H1 (cell line): ENCODE measurements around the gene TTC13. TPM values are rescaled to one million over a fixed set of nuclear protein-coding genes. Genes with fewer than 3 reads are reported as not detected.

Experiments
- CTCF ChIA-PET: fragments of 300-600 bp; sonication (Branson Sonifier 250); formaldehyde crosslinking; loops from one replicate; lab custom pipeline; 2021; ENCODE audit not compliant: partially characterized antibody; lab: Charles Lee
- POLR2A ChIA-PET: fragments of 300-600 bp; sonication (Branson Sonifier 250); formaldehyde crosslinking; loops from one replicate; lab custom pipeline; 2021; ENCODE audit warnings: inconsistent platforms; ENCODE audit not compliant: partially characterized antibody; lab: Charles Lee
- DNase-seq, 2 experiments: peaks; one replicate each; pipeline versions ENCODE4 v3.0.0 to v3.0.0-alpha.2; 2010 to 2022; ENCODE audit warnings: low spot score in 2 of 2, low read depth in 1 of 2, mixed read lengths in 1 of 2
- FAIRE-seq: peaks from 2 replicates; lab custom pipeline; 2011; peaks lifted over from hg19 to GRCh38; lab: Jason Lieb, UNC
- H2AFZ ChIP-seq: 2 replicates; pipeline ENCODE4 v1.8.1; 2012; ENCODE audit warnings: low read length, inconsistent platforms
- H2AK5ac ChIP-seq: 2 replicates; pipeline ENCODE4 v1.6.1; 2013; ENCODE audit warnings: low read depth, low read length
- H2BK120ac ChIP-seq: replicated peaks from 2 replicates; pipeline ENCODE3; 2013; ENCODE audit warnings: low read depth, low read length, inconsistent platforms
- H2BK12ac ChIP-seq: 2 replicates; pipeline ENCODE4 v1.6.1; 2013; ENCODE audit warnings: low read depth, low read length
- H2BK15ac ChIP-seq: 2 replicates; pipeline ENCODE4 v1.6.1; 2013; ENCODE audit warnings: low read length
- H2BK20ac ChIP-seq: 2 replicates; pipeline ENCODE4 v1.6.1; 2013; ENCODE audit warnings: low read length
- H2BK5ac ChIP-seq: 2 replicates; pipeline ENCODE4 v1.6.1; 2013; ENCODE audit warnings: low read depth, low read length
- H3K14ac ChIP-seq: 2 replicates; pipeline ENCODE4 v1.6.1; 2013; ENCODE audit warnings: inconsistent platforms; ENCODE audit not compliant: insufficient read length
- H3K18ac ChIP-seq: 2 replicates; pipeline ENCODE4 v1.6.1; 2013; ENCODE audit warnings: low read length; ENCODE audit errors: extremely low read depth
- H3K23ac ChIP-seq: 2 replicates; pipeline ENCODE4 v1.6.1; 2013; ENCODE audit warnings: inconsistent platforms; ENCODE audit not compliant: insufficient read length
- H3K23me2 ChIP-seq: 2 replicates; pipeline ENCODE4 v1.6.1; 2013; ENCODE audit warnings: low read depth, low read length
- H3K27ac ChIP-seq: 2 replicates; pipeline ENCODE4 v1.6.1; 2011; ENCODE audit warnings: low read depth, low read length, inconsistent platforms
- H3K27me3 ChIP-seq, 4 experiments: replicated peaks in 1 of 4; 1 replicate in 1 of 4; 2 replicates in 3 of 4; pipeline versions ENCODE4 v1.6.1 to v1.8.1; 2011 to 2013; ENCODE audit warnings: low read length in 3 of 4, mild to moderate bottlenecking in 3 of 4, inconsistent platforms in 2 of 4, mixed read lengths in 2 of 4, moderate library complexity in 1 of 4; ENCODE audit not compliant: control insufficient read depth in 3 of 4, insufficient read depth in 3 of 4; ENCODE audit errors: extremely low read depth in 1 of 4
- H3K36me3 ChIP-seq, 4 experiments: 2 replicates each; pipeline versions ENCODE4 v1.6.1 to v1.8.1; 2011 to 2013; ENCODE audit warnings: mild to moderate bottlenecking in 4 of 4, low read length in 3 of 4, moderate library complexity in 2 of 4, control low read depth in 1 of 4, inconsistent platforms in 1 of 4; ENCODE audit not compliant: insufficient read depth in 4 of 4, control insufficient read depth in 2 of 4
- H3K4ac ChIP-seq: replicated peaks from 2 replicates; pipeline ENCODE3; 2013; ENCODE audit warnings: low read length, low read depth, mixed read lengths, inconsistent platforms; ENCODE audit not compliant: insufficient read length
- H3K4me1 ChIP-seq, 4 experiments: replicated peaks in 1 of 4; 1 replicate in 1 of 4; 2 replicates in 3 of 4; pipeline versions ENCODE4 v1.6.1 to v1.8.1; 2011 to 2013; ENCODE audit warnings: low read length in 3 of 4, inconsistent platforms in 2 of 4, mixed read lengths in 1 of 4; ENCODE audit not compliant: insufficient read depth in 4 of 4, control insufficient read depth in 3 of 4
- H3K4me2 ChIP-seq, 2 experiments: 2 replicates each; pipeline versions ENCODE4 v1.6.1 to v1.8.1; 2011 to 2013; ENCODE audit warnings: low read depth in 2 of 2, low read length in 2 of 2, control low read depth in 1 of 2, inconsistent platforms in 1 of 2, mild to moderate bottlenecking in 1 of 2; ENCODE audit not compliant: insufficient read depth in 1 of 2
- H3K4me3 ChIP-seq, 4 experiments: fragments of 200-600, 300-600 bp in 1 of 4; sonication (generic), shearing (Covaris generic), sonication (Bioruptor Twin) in 1 of 4; 2 replicates each; pipeline versions ENCODE4 v1.5.1 to v1.8.1; 2011 to 2016; ENCODE audit warnings: low read length in 4 of 4, low read depth in 3 of 4, control low read depth in 2 of 4, inconsistent platforms in 2 of 4, mild to moderate bottlenecking in 2 of 4, mixed read lengths in 1 of 4, moderate library complexity in 1 of 4; ENCODE audit not compliant: insufficient read depth in 2 of 4; ENCODE audit errors: extremely low read depth in 1 of 4
- H3K56ac ChIP-seq: replicated peaks from 2 replicates; pipeline ENCODE3; 2013; ENCODE audit warnings: low read depth, mild to moderate bottlenecking, mixed read lengths, low read length, inconsistent platforms; ENCODE audit not compliant: insufficient read length
- H3K79me1 ChIP-seq: 2 replicates; pipeline ENCODE4 v1.6.1; 2013; ENCODE audit warnings: low read depth, low read length, control low read depth
- H3K79me2 ChIP-seq, 2 experiments: 2 replicates each; pipeline versions ENCODE4 v1.6.1 to v1.8.1; 2012 to 2013; ENCODE audit warnings: low read length in 2 of 2, mild to moderate bottlenecking in 2 of 2, inconsistent platforms in 1 of 2; ENCODE audit not compliant: insufficient read depth in 2 of 2, control insufficient read depth in 1 of 2
- H3K9ac ChIP-seq, 4 experiments: replicated peaks in 1 of 4; 1 replicate in 1 of 4; 2 replicates in 3 of 4; pipeline versions ENCODE4 v1.6.1 to v1.8.1; 2011 to 2013; ENCODE audit warnings: low read depth in 3 of 4, low read length in 3 of 4, control low read depth in 2 of 4, mild to moderate bottlenecking in 2 of 4, moderate library complexity in 2 of 4, inconsistent platforms in 1 of 4; ENCODE audit errors: extremely low read depth in 1 of 4
- H3K9me3 ChIP-seq, 2 experiments: 2 replicates each; pipeline versions ENCODE4 v1.6.1 to v1.8.1; 2012 to 2013; ENCODE audit warnings: mild to moderate bottlenecking in 2 of 2, moderate library complexity in 2 of 2, control low read depth in 1 of 2, inconsistent platforms in 1 of 2, low read depth in 1 of 2, low read length in 1 of 2, mixed read lengths in 1 of 2; ENCODE audit not compliant: insufficient read depth in 2 of 2
- H4K20me1 ChIP-seq, 2 experiments: replicated peaks in 1 of 2; 2 replicates each; pipeline versions ENCODE3 to v1.8.1; 2011 to 2013; ENCODE audit warnings: inconsistent platforms in 2 of 2, low read length in 2 of 2, mild to moderate bottlenecking in 1 of 2; ENCODE audit not compliant: insufficient read depth in 2 of 2, control insufficient read depth in 1 of 2
- H4K5ac ChIP-seq: 2 replicates; pipeline ENCODE4 v1.6.1; 2013; ENCODE audit warnings: low read length, low read depth, mixed read lengths, inconsistent platforms; ENCODE audit not compliant: insufficient read length
- H4K8ac ChIP-seq: 2 replicates; pipeline ENCODE4 v1.8.0; 2013; ENCODE audit warnings: mild to moderate bottlenecking, moderate library complexity, low read length, inconsistent platforms; ENCODE audit not compliant: insufficient read depth; ENCODE audit errors: extremely low read depth
- H4K91ac ChIP-seq: replicated peaks from 2 replicates; pipeline ENCODE3; 2013; ENCODE audit warnings: low read length, mixed read lengths, inconsistent platforms; ENCODE audit not compliant: insufficient read length
- ASH2L ChIP-seq: fragments of 200-600, 300-600 bp; sonication (generic); IDR thresholded peaks from one replicate; pipeline ENCODE4 v1.7.1; 2017; ENCODE audit warnings: low read length
- ATF2 ChIP-seq: IDR thresholded peaks from 2 replicates; pipeline ENCODE4 v1.6.1; 2012; ENCODE audit warnings: low read length, inconsistent platforms
- BACH1 ChIP-seq: IDR thresholded peaks from 2 replicates; pipeline ENCODE4 v1.6.1; 2012; ENCODE audit warnings: low read length, improper control_type of control experiment
- CEBPB ChIP-seq: IDR thresholded peaks from 2 replicates; pipeline ENCODE4 v1.6.1; 2012; ENCODE audit warnings: low read depth, low read length
- EGR1 ChIP-seq: IDR thresholded peaks from 2 replicates; pipeline ENCODE4 v1.6.1; 2011; ENCODE audit warnings: low read depth, low read length, borderline replicate concordance
- JUND ChIP-seq: IDR thresholded peaks from 2 replicates; pipeline ENCODE4 v1.6.1; 2011; ENCODE audit warnings: mild to moderate bottlenecking, improper control_type of control experiment, low read length
- POU5F1 ChIP-seq: IDR thresholded peaks from 2 replicates; pipeline ENCODE4 v1.6.1; 2011; ENCODE audit warnings: low read depth, mild to moderate bottlenecking, low read length, moderate library complexity
- RAD21 ChIP-seq, 2 experiments: IDR thresholded peaks in 1 of 2; conservative IDR thresholded peaks in 1 of 2; 2 replicates each; pipeline ENCODE4 v1.6.1; 2011; ENCODE audit warnings: low read depth in 2 of 2, low read length in 2 of 2, improper control_type of control experiment in 1 of 2, inconsistent platforms in 1 of 2, mild to moderate bottlenecking in 1 of 2, moderate library complexity in 1 of 2
- RXRA ChIP-seq: IDR thresholded peaks from 2 replicates; pipeline ENCODE4 v1.6.1; 2011; ENCODE audit warnings: low read depth, mild to moderate bottlenecking, low read length, moderate library complexity; ENCODE audit not compliant: insufficient read depth
- SIRT6 ChIP-seq: IDR thresholded peaks from one replicate; pipeline ENCODE4 v1.7.1; 2012; ENCODE audit warnings: low read length, inconsistent platforms
- TCF12 ChIP-seq: IDR thresholded peaks from 2 replicates; pipeline ENCODE4 v1.6.1; 2011; ENCODE audit warnings: low read depth, mild to moderate bottlenecking, low read length
- TEAD4 ChIP-seq: IDR thresholded peaks from 2 replicates; pipeline ENCODE4 v1.6.1; 2012; ENCODE audit warnings: low read depth, low read length, inconsistent platforms, mixed read lengths
- WGBS, 2 experiments: shearing (Covaris generic) in 1 of 2; methylation state at CpG; one replicate each; pipeline versions ENCODE4 v1.1.6 to v1.1.7; 2013 to 2015; ENCODE audit warnings: low lambda C conversion rate in 2 of 2, mixed read lengths in 2 of 2, inconsistent platforms in 1 of 2, low coverage in 1 of 2, missing lambda C conversion rate in 1 of 2; ENCODE audit not compliant: insufficient replicate concordance in 2 of 2, insufficient coverage in 1 of 2, insufficient read length in 1 of 2; ENCODE audit errors: extremely low coverage in 1 of 2, missing lambda C conversion rate in 1 of 2; 5-methylcytosine and 5-hydroxymethylcytosine counted together
- polyA plus RNA-seq, 7 experiments: library from polyadenylated mRNA; depleted of rRNA in 3 of 7; stranded (reverse) in 5 of 7; unstranded in 2 of 7; fragments of >200 nt in 5 of 7; fragments of 200-250 nt in 2 of 7; gene quantifications; 1 replicate in 5 of 7; 2 replicates in 1 of 7; 4 replicates in 1 of 7; pipeline versions ENCODE4 v1.2.1 to v1.2.3, GENCODE V29; 2011 to 2013; ENCODE audit warnings: missing spikeins in 2 of 7, mixed read lengths in 2 of 7
- total RNA-seq: library from RNA; stranded (reverse); fragmentation: NEBNext Ultra II Directional; extraction: Animal tissue kit (Norgen Biotek cat#: 25700); gene quantifications from 2 replicates; pipeline ENCODE4 v1.2.1, GENCODE V29; 2021
- TF ChIP-seq, protein P1 (sequence below): IDR thresholded peaks from 2 replicates; pipeline ENCODE4 v1.6.1; 2012; ENCODE audit warnings: inconsistent platforms

Gene TTC13
- total and polyA plus RNA-seq, 2 of the 8 experiments (the other 6 are each of a cell fraction or from before 2014, with no cell fraction given) = 3.1 to 7.1 TPM

- no peak overlapping the region for H2BK120ac ChIP-seq
- no peak overlapping the region for H3K14ac ChIP-seq
- H3K36me3 ChIP-seq = no peaks in the 10 kb centered on the region
- ChIA-PET POLR2A (interaction anchor here (1.6 kb wide), 1 partner anchor 26 kb away, joined by 4 read pairs; no protein-coding TSS in a partner anchor), CTCF (interaction anchor here (1.1 to 1.2 kb wide), 2 partner anchors 19 to 30 kb away, joined by 3 read pairs; no protein-coding TSS in a partner anchor)
- H2AK5ac ChIP-seq = no peak overlapping the region
- 92% methylated on average over 5 of the region's 5 CpGs; no CpG with 5 or more reads in 1 of the 2 experiments for WGBS, 2 experiments
- no peaks in the 10 kb centered on the region for H3K9me3 ChIP-seq
- no peaks in the 10 kb centered on the region for H3K23me2 ChIP-seq
- H3K56ac ChIP-seq = no peak overlapping the region
- H4K5ac ChIP-seq = no peak overlapping the region
- H3K4me3 ChIP-seq = no peak overlapping the region
- H3K4ac ChIP-seq = no peak overlapping the region
- no peak overlapping the region for H3K18ac ChIP-seq
- no peak overlapping the region for H4K91ac ChIP-seq
- no peak overlapping the region for H2BK20ac ChIP-seq
- H2AFZ ChIP-seq = no peak overlapping the region
- no peaks in the 10 kb centered on the region for H3K27me3 ChIP-seq
- no peak overlapping the region for H2BK5ac ChIP-seq
- no peaks in the 10 kb centered on the region for H4K20me1 ChIP-seq
- H4K8ac ChIP-seq = no peak overlapping the region; the same call in 1 of the 2 replicates
- no peak overlapping the region for H3K9ac ChIP-seq
- H2BK15ac ChIP-seq = no peak overlapping the region
- no peak overlapping the region for H3K4me2 ChIP-seq
- H3K4me1 ChIP-seq = no peaks in the 10 kb centered on the region; a peak in 1 of 7 replicates
- no peak overlapping the region for H3K23ac ChIP-seq
- no peak for DNase-seq
- H2BK12ac ChIP-seq = no peak overlapping the region
- H3K27ac ChIP-seq = no peak overlapping the region
- no peak for TF ChIP-seq ATF2
- no peak for TF ChIP-seq SIRT6
- TF ChIP-seq JUND = no peak
- no peak for TF ChIP-seq RAD21 (IDR thresholded peaks at IDR 0.05 in 1 of 2, conservative IDR thresholded peaks at IDR 0.05 in 1 of 2; ENCODE audit: low read depth in 2 of 2, low read length in 2 of 2)
- no peak for TF ChIP-seq CEBPB
- no peak for TF ChIP-seq TCF12
- TF ChIP-seq BACH1 = no peak
- TF ChIP-seq TEAD4 = no peak
- no peak for TF ChIP-seq EGR1
- TF ChIP-seq POU5F1 = no peak
- TF ChIP-seq, protein P1, sequence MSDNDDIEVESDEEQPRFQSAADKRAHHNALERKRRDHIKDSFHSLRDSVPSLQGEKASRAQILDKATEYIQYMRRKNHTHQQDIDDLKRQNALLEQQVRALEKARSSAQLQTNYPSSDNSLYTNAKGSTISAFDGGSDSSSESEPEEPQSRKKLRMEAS = no peak
- TF ChIP-seq ASH2L = no peak
- no peak for TF ChIP-seq RXRA
- H3K79me2 ChIP-seq = no peaks in the 10 kb centered on the region
- no peaks in the 10 kb centered on the region for H3K79me1 ChIP-seq
- no peak for FAIRE-seq
These were observed 84.0 kb downstream of the TTC13 start for GRCh38 chr1:230894664-230895063.
